ENCODE data around the gene ZFP36.
A peak's percentile ranks its signal among the peaks of the same experiment; 100 is the strongest.

ZFP36 gene

DNA sequence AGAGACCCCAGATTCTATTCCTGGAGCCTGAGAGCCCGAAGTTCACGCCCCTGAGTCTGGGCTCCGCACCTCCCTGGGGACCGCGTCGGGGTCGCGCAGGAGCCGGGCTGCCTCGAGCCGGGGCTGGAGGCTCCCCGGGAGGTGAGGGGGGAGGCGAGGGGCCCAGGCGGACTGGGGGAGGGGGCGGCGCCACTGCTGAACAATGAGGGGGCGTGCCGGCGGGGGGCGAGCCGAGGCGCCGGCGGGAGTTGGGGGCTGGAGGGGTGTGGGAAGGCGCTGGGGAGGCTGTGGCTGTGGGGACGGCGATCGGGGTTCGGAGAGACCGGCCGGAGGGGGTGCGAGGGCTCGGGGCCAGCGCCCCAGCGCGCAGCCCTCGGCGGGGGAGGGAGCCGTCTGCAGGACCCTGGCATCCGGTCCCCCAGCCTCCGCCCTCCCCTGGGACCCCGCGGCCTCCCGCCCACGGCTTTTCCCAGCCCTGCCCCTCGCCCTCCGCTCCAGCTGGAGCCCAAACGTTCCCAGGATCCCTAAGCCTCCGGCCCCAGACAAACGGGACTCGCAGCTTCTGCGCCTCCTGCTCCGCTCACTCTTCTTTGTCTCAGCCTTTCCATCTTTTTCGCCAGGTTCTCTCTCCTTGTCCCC, 6.7 kb downstream of the ZFP36 start:
- Mint-ChIP-seq H3K4me1 (ENCODE audit: low read depth in 2 of 2) (peaks cover 40 to 49% of the 10 kb centered on the region in 2 donors), H3K9me3 (peaks cover 0 to 1% of the 10 kb centered on the region in 2 donors), H3K27me3 (peaks cover 0 to 13% of the 10 kb centered on the region in 2 donors), H3K36me3 (ENCODE audit: insufficient read depth) (peaks cover 76% of the 10 kb centered on the region), H3K27ac (peak overlapping the region; percentile 80 to 100), H3K4me3 (peak overlapping the region; percentile 87 to 99)
- no peak for ATAC-seq (replicated peaks)
- no peak for DNase-seq

- Mint-ChIP-seq H3K4me3 (peak overlapping the region; percentile 87 to 99), H3K27ac (peak overlapping the region; percentile 80 to 100), H3K9me3 (peaks cover 0 to 1% of the 10 kb centered on the region in 2 donors), H3K4me1 (ENCODE audit: low read depth in 2 of 2) (peaks cover 34 to 43% of the 10 kb centered on the region in 2 donors), H3K36me3 (ENCODE audit: insufficient read depth) (peaks cover 72% of the 10 kb centered on the region), H3K27me3 (peaks cover 0 to 6% of the 10 kb centered on the region in 2 donors)
- DNase-seq (no peak), ATAC-seq (replicated peaks) (no peak)
These were observed 7.4 kb downstream of the ZFP36 start for GRCh38 chr19:39413911-39414608.

DNA sequence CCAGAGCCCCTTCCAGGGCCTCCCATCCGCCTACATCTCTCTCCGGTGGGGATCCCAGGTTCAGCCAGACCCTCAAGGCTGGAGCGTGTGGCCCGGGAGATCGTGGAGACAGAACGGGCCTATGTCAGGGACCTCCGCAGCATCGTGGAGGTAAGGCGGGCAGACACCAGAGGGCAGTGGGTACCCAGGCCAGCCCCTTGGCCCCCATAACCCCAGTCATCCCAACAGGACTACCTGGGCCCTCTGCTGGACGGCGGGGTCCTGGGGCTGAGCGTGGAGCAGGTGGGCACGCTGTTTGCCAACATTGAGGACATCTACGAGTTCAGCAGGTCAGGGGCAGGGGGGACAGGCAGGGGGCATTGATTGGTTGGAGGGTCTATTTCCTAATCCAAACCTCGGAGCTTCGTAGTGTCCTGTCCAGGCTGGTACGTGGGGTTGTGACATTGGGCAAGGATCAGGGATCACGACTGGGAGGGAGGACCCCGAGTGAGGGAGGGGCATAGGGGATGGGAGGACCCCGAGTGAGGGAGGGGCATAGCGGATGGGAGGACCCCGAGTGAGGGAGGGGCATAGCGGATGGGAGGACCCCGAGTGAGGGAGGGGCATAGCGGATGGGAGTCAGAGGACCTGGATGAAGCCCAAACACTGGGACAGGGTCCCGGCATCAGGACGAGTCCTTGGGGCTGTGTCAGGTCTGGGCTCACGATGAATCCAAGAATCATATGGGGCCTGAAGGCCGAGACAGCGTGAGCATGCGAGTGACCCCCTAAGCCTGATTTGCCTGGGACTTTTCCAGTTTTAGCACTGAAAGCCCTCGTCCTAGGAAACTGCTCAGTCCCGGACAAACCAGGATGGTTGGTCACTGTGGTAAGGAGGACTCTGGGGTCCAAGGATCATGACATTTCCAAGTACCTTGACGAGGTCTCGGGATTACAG, 8.7 kb downstream of the ZFP36 start:
- peaks cover 70% of the 10 kb centered on the region for H3K36me3 Mint-ChIP-seq (ENCODE audit: insufficient read depth)
- peaks cover 29 to 38% of the 10 kb centered on the region in 2 donors for H3K4me1 Mint-ChIP-seq (ENCODE audit: low read depth in 2 of 2)
- H3K4me3 Mint-ChIP-seq = peak overlapping the region in 1 of 2 donors; percentile 4

GRCh38 chr19:39416152-39417120, 9.8 kb downstream of the ZFP36 start:
- peaks cover 19 to 27% of the 10 kb centered on the region in 2 donors for H3K4me1 Mint-ChIP-seq (ENCODE audit: low read depth in 2 of 2)
- H3K27me3 Mint-ChIP-seq = peaks cover 0 to 6% of the 10 kb centered on the region in 2 donors
- peaks cover 0 to 1% of the 10 kb centered on the region in 2 donors for H3K9me3 Mint-ChIP-seq
- no peak for DNase-seq
- ATAC-seq (replicated peaks) = no peak
- H3K36me3 Mint-ChIP-seq (ENCODE audit: insufficient read depth) = peaks cover 60% of the 10 kb centered on the region
- no peak overlapping the region for H3K4me3 Mint-ChIP-seq
- peak overlapping the region in 1 of 2 donors; percentile 86 for H3K27ac Mint-ChIP-seq

More for the DNA sequence above, 8.7 kb downstream of the ZFP36 start:
- DNase-seq = no peak
- Mint-ChIP-seq H3K27me3 (peaks cover 0 to 6% of the 10 kb centered on the region in 2 donors), H3K9me3 (peaks cover 0 to 1% of the 10 kb centered on the region in 2 donors), H3K27ac (peak overlapping the region in 1 of 2 donors; percentile 86)
- ATAC-seq (replicated peaks) = no peak

DNA sequence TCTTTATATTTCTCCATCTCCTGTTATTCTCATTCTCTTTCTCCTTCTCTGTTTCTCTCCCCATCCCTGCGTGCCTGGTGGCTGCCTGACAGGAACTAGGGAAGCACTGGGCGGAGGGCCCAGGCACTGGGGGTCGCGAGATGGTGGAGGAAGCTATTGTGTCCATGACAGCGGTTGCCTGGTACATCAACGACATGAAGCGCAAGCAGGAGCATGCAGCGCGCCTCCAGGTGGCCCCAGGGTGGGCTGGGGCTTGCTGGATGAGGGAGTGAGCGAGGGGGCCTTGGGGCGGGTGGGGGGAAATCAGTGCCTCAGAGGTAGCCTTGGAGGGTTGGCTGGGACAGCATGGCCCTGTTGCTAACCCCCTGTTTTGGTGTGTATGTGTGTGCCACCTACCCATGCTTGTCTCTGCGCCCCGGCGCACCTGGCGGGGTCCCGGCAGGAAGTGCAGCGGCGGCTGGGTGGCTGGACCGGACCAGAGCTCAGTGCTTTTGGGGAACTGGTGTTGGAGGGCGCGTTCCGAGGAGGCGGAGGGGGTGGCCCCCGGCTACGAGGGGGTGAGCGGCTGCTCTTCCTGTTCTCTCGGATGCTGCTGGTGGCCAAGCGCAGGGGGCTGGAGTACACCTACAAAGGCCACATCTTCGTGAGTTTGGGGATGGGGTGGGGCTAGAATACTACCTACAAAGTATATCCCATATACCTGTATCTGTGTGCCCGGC, 11.0 kb downstream of the ZFP36 start:
- Mint-ChIP-seq H3K4me3 (no peak overlapping the region), H3K27ac (peak overlapping the region in 1 of 2 donors; percentile 79), H3K4me1 (ENCODE audit: low read depth in 2 of 2) (peaks cover 12 to 19% of the 10 kb centered on the region in 2 donors), H3K27me3 (no peaks in the 10 kb centered on the region), H3K36me3 (ENCODE audit: insufficient read depth) (peaks cover 56% of the 10 kb centered on the region), H3K9me3 (no peaks in the 10 kb centered on the region)
- ATAC-seq (replicated peaks) (no peak), DNase-seq (no peak)

DNA sequence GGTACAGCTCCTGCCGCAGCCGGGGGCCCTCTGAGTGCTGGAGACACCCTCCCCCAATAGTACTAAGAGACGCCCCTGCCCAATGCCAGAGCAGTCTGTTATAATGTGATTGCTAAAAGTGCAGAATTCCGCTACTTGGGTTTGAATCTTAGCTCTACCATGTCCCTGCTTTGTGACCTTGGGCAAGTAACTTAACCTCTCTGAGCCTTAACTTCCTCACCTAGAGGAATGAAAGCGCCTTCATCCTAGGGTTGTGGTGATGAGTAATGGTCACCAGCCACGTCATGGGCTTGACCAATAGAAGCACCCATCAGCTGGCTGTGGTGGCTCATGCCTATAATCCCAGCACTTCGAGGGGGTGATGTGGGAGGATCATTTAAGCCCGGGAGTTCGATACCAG, 12.4 kb downstream of the ZFP36 start:
- Mint-ChIP-seq H3K9me3 (no peaks in the 10 kb centered on the region), H3K36me3 (ENCODE audit: insufficient read depth) (peaks cover 45% of the 10 kb centered on the region), H3K27me3 (no peaks in the 10 kb centered on the region), H3K4me1 (ENCODE audit: low read depth in 2 of 2) (peaks cover 8 to 12% of the 10 kb centered on the region in 2 donors), H3K4me3 (no peak overlapping the region), H3K27ac (no peak overlapping the region)
- DNase-seq = no peak
- ATAC-seq (replicated peaks) = no peak

DNA sequence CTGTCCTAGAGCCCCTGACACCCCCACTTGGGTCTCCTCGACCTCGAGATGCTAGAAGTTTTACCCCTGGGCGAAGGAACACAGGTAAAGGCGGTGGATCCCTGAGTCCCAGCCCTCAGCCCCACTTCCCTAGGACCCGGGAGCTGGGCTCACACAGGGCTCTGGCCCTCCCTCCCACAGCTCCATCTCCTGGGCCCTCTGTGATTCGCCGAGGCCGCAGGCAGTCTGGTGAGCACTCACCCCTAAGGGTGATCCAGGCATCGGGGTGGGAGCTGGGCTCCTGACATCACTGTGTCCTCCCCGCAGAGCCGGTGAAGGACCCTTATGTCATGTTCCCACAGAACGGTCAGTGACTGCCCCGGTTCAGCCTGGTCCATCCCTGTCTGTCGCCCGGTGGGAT, 14.1 kb downstream of the ZFP36 start:
- Mint-ChIP-seq H3K27me3 (no peaks in the 10 kb centered on the region), H3K4me3 (no peak overlapping the region), H3K9me3 (no peaks in the 10 kb centered on the region), H3K4me1 (ENCODE audit: low read depth in 2 of 2) (no peaks in the 10 kb centered on the region), H3K36me3 (ENCODE audit: insufficient read depth) (peaks cover 43% of the 10 kb centered on the region), H3K27ac (no peak overlapping the region)
- ATAC-seq (replicated peaks) (no peak), DNase-seq (no peak)

- Mint-ChIP-seq H3K4me1 (ENCODE audit: low read depth in 2 of 2) (peaks cover 0 to 6% of the 10 kb centered on the region in 2 donors), H3K9me3 (no peaks in the 10 kb centered on the region), H3K36me3 (ENCODE audit: insufficient read depth) (peaks cover 41% of the 10 kb centered on the region), H3K27ac (no peak overlapping the region), H3K4me3 (no peak overlapping the region), H3K27me3 (no peaks in the 10 kb centered on the region)
- DNase-seq = no peak
- no peak for ATAC-seq (replicated peaks)
These were observed 15.4 kb downstream of the ZFP36 start for GRCh38 chr19:39422020-39422419.

DNA sequence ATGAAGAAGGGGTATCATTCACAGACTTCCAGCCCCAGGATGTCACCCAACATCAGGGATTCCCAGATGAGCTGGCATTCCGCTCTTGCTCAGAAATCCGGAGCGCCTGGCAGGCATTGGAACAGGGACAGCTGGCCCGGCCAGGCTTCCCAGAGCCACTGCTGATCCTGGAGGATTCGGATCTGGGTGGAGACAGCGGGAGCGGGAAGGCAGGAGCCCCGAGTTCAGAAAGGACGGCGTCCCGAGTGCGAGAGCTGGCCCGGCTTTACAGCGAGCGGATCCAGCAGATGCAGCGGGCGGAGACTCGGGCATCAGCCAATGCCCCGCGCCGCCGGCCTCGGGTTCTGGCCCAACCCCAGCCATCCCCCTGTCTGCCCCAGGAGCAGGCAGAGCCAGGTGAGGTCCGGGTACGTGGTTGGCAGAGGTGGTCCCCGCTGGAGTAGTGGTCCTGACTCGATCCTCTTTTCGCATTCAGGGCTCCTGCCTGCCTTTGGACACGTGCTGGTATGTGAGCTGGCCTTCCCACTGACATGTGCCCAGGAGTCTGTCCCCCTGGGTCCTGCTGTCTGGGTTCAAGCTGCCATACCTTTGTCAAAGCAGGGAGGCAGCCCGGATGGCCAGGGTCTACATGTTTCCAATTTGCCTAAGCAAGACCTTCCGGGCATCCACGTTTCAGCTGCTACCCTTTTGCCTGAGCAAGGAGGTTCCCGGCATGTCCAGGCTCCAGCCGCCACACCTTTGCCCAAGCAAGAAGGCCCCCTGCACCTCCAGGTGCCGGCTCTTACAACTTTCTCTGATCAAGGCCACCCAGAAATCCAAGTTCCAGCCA, 16.8 kb downstream of the ZFP36 start:
- peaks cover 0 to 6% of the 10 kb centered on the region in 2 donors for H3K4me1 Mint-ChIP-seq (ENCODE audit: low read depth in 2 of 2)
- H3K4me3 Mint-ChIP-seq = no peak overlapping the region
- no peaks in the 10 kb centered on the region for H3K27me3 Mint-ChIP-seq

GRCh38 chr19:39424934-39425333, 18.3 kb downstream of the ZFP36 start:
- Mint-ChIP-seq H3K27me3 (no peaks in the 10 kb centered on the region), H3K9me3 (no peaks in the 10 kb centered on the region), H3K4me1 (ENCODE audit: low read depth in 2 of 2) (peaks cover 0 to 6% of the 10 kb centered on the region in 2 donors), H3K27ac (peak overlapping the region in 1 of 2 donors; percentile 83), H3K36me3 (ENCODE audit: insufficient read depth) (peaks cover 29% of the 10 kb centered on the region), H3K4me3 (no peak overlapping the region)
- ATAC-seq (replicated peaks) (no peak), DNase-seq (no peak)

More for the DNA sequence above, 16.8 kb downstream of the ZFP36 start:
- DNase-seq (no peak), ATAC-seq (replicated peaks) (no peak)
- Mint-ChIP-seq H3K27ac (peak overlapping the region; percentile 47 to 83), H3K36me3 (ENCODE audit: insufficient read depth) (peaks cover 38% of the 10 kb centered on the region), H3K9me3 (no peaks in the 10 kb centered on the region)

DNA sequence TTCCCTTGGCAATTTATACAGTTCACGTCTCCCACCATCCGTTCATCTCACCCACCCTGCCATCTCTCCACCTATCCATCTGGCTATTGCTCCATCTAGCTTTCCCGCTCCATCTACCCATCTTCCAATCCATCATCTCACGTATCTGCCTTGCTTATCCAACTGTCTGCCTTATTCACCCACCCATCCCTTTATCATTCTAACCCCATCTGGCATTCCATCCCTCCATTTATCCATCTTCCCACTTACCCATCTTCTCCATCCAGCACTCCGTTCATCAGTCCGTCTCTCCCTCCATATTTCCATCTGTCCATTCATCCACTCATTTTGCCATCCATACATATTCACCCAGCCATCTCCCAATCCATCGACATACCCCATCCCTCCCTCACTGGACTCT, 19.1 kb downstream of the ZFP36 start:
- no peak for DNase-seq
- Mint-ChIP-seq H3K36me3 (ENCODE audit: insufficient read depth) (peaks cover 30% of the 10 kb centered on the region), H3K27me3 (no peaks in the 10 kb centered on the region), H3K4me3 (no peak overlapping the region), H3K9me3 (no peaks in the 10 kb centered on the region), H3K4me1 (ENCODE audit: low read depth in 2 of 2) (peaks cover 5 to 10% of the 10 kb centered on the region in 2 donors), H3K27ac (peak overlapping the region in 1 of 2 donors; percentile 24)
- no peak for ATAC-seq (replicated peaks)

Data from effector memory CD8-positive, alpha-beta T cell (primary cell).